ENCODE data around the gene UBTD1. TPM values are rescaled to one million over a fixed set of nuclear protein-coding genes. Genes with fewer than 3 reads are reported as not detected.
"Not testable (repeated sequence)": the region's sequence is repeated elsewhere in the genome, so short reads cannot be mapped to it uniquely, and the experiment has no call there.

The UBTD1 gene
- polyA plus RNA-seq, 1 donor from 2014 or later: 3.3 TPM

DNA sequence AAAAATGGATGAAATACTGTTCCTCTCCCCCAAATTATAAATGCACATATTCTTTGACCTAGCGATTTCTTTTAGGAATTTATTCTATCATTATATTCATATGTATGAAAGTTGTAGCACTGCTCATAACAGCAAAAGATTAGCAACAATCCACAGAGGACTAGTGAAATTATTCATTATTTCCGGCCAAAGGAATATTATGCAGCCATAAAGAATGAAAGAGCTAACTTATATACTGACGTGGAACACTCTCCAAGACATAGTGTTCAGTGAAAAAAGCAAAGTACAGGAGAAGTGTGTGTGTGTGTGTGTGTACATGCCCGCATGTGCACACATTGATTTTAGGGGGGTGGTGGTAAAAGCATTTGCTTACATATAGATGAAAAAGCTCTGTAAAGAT, 23.8 kb upstream of the UBTD1 start:
- Histone ChIP-seq H3K4me2 (ENCODE audit: low read length) (no peak overlapping the region), H3K9ac (ENCODE audit: low read length) (no peak overlapping the region), H3K36me3 (ENCODE audit: insufficient read depth, low read length) (peaks cover 22% of the 10 kb centered on the region), H4K20me1 (ENCODE audit: insufficient read depth) (no peaks in the 10 kb centered on the region), H3K4me3 (ENCODE audit: low read length) (no peak overlapping the region), H2AFZ (ENCODE audit: low read depth, low read length) (no peak overlapping the region), H3K9me3 (ENCODE audit: low read length) (no peaks in the 10 kb centered on the region), H3F3A (ENCODE audit: insufficient read depth, low read length, poor library complexity, severe bottlenecking) (no peaks in the 10 kb centered on the region), H3K9me2 (ENCODE audit: insufficient read depth, low read length) (no peaks in the 10 kb centered on the region), H3K79me2 (replicated peaks; ENCODE audit: insufficient read depth, low read length) (no peaks in the 10 kb centered on the region), H3K27me3 (ENCODE audit: insufficient read depth, low read depth, low read length) (no peaks in the 10 kb centered on the region), H3K27ac (ENCODE audit: low read length) (no peak overlapping the region)
- TF ChIP-seq POLR2AphosphoS5 (IDR thresholded peaks at IDR 0.05): no peak
- TF ChIP-seq EP300 (conservative IDR thresholded peaks at IDR 0.05; ENCODE audit: poor library complexity, severe bottlenecking): no peak
- no peak for TF ChIP-seq MXI1 (conservative IDR thresholded peaks at IDR 0.05; ENCODE audit: poor library complexity, severe bottlenecking)
- TF ChIP-seq EZH2 (IDR thresholded peaks at IDR 0.05; ENCODE audit: borderline replicate concordance, insufficient read depth, low read length, poor library complexity, severe bottlenecking): no peak

GRCh38 chr10:97475936-97476594, 22.7 kb upstream of the UBTD1 start:
- H3K79me2 ChIP-seq (replicated peaks; ENCODE audit: insufficient read depth, low read length): no peaks in the 10 kb centered on the region
- no peak overlapping the region for H3K9ac ChIP-seq (ENCODE audit: low read length)
- H3K9me2 ChIP-seq (ENCODE audit: insufficient read depth, low read length): no peaks in the 10 kb centered on the region
- H3K9me3 ChIP-seq (ENCODE audit: low read length): no peaks in the 10 kb centered on the region
- no peaks in the 10 kb centered on the region for H3K27me3 ChIP-seq (ENCODE audit: insufficient read depth, low read depth, low read length)
- H3F3A ChIP-seq (ENCODE audit: insufficient read depth, low read length, poor library complexity, severe bottlenecking): no peaks in the 10 kb centered on the region
- H4K20me1 ChIP-seq (ENCODE audit: insufficient read depth): no peaks in the 10 kb centered on the region
- no peak overlapping the region for H2AFZ ChIP-seq (ENCODE audit: low read depth, low read length)
- no peak overlapping the region for H3K4me2 ChIP-seq (ENCODE audit: low read length)
- no peak for TF ChIP-seq EZH2 (IDR thresholded peaks at IDR 0.05; ENCODE audit: borderline replicate concordance, insufficient read depth, low read length, poor library complexity, severe bottlenecking)
- no peak overlapping the region for H3K4me3 ChIP-seq (ENCODE audit: low read length)
- no peak overlapping the region for H3K27ac ChIP-seq (ENCODE audit: low read length)
- peaks cover 22% of the 10 kb centered on the region for H3K36me3 ChIP-seq (ENCODE audit: insufficient read depth, low read length)

- H2AFZ ChIP-seq (ENCODE audit: low read depth, low read length); H4K20me1 ChIP-seq (ENCODE audit: insufficient read depth); H3K27ac ChIP-seq (ENCODE audit: low read length); H3K27me3 ChIP-seq (ENCODE audit: insufficient read depth, low read depth, low read length); H3K9ac ChIP-seq (ENCODE audit: low read length); H3K9me2 ChIP-seq (ENCODE audit: insufficient read depth, low read length); H3F3A ChIP-seq (ENCODE audit: insufficient read depth, low read length, poor library complexity, severe bottlenecking); H3K4me2 ChIP-seq (ENCODE audit: low read length); H3K9me3 ChIP-seq (ENCODE audit: low read length); H3K79me2 ChIP-seq (replicated peaks; ENCODE audit: insufficient read depth, low read length); H3K4me3 ChIP-seq (ENCODE audit: low read length): not testable (repeated sequence)
- H3K36me3 ChIP-seq (ENCODE audit: insufficient read depth, low read length): peaks cover 21% of the 10 kb centered on the region
Measured at GRCh38 chr10:97479410-97479809, 19.3 kb upstream of the UBTD1 start.

DNA sequence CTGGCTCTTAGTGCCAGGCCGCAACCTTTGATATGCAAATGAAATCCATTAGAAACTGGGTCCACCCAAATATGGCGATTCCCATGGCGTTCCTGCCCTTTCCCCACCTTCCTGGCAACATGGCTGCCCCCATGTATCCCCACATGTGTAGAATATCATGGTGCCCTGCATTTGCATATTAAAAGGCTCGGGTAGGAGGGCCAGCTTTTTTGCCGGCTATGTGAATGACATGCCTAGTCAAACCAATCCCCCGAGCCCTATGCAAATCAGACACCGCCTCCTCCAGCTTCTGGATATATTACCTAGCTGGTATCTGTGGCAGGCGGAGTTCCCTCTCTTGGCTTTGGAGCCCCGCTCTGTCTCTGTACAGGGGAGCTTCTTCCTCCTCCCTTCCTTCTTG, 18.8 kb upstream of the UBTD1 start:
- Histone ChIP-seq H2AFZ (ENCODE audit: low read depth, low read length) (no peak overlapping the region), H4K20me1 (ENCODE audit: insufficient read depth) (no peaks in the 10 kb centered on the region), H3F3A (ENCODE audit: insufficient read depth, low read length, poor library complexity, severe bottlenecking) (no peaks in the 10 kb centered on the region), H3K4me2 (ENCODE audit: low read length) (no peak overlapping the region), H3K4me3 (ENCODE audit: low read length) (no peak overlapping the region), H3K79me2 (replicated peaks; ENCODE audit: insufficient read depth, low read length) (no peaks in the 10 kb centered on the region), H3K9me3 (ENCODE audit: low read length) (no peaks in the 10 kb centered on the region), H3K27me3 (ENCODE audit: insufficient read depth, low read depth, low read length) (no peaks in the 10 kb centered on the region), H3K9me2 (ENCODE audit: insufficient read depth, low read length) (no peaks in the 10 kb centered on the region), H3K36me3 (ENCODE audit: insufficient read depth, low read length) (peaks cover 16% of the 10 kb centered on the region), H3K27ac (ENCODE audit: low read length) (no peak overlapping the region), H3K9ac (ENCODE audit: low read length) (no peak overlapping the region)
- TF ChIP-seq SMC3 (conservative IDR thresholded peaks at IDR 0.05; ENCODE audit: poor library complexity): no peak

Measured in neural cell (in vitro differentiated cells).